Ishikawa (cell line): ENCODE measurements around the gene ATP11A.

Experiments used
- CEBPB ChIP-seq: IDR thresholded peaks from 2 replicates; pipeline ENCODE4 v1.6.1; 2012
- EP300 ChIP-seq: IDR thresholded peaks from 2 replicates; pipeline ENCODE4 v1.6.1; 2012; ENCODE audit warnings: borderline replicate concordance
- FOXM1 ChIP-seq: IDR thresholded peaks from 2 replicates; pipeline ENCODE4 v1.6.1; 2012; ENCODE audit warnings: low read depth, borderline replicate concordance
- MAX ChIP-seq: IDR thresholded peaks from 2 replicates; pipeline ENCODE4 v1.6.1; 2012
- NFIC ChIP-seq: IDR thresholded peaks from 2 replicates; pipeline ENCODE4 v1.6.1; 2012
- RAD21 ChIP-seq: IDR thresholded peaks from 2 replicates; pipeline ENCODE4 v1.6.1; 2012; ENCODE audit warnings: low read depth
- REST ChIP-seq: IDR thresholded peaks from 2 replicates; pipeline ENCODE4 v1.6.1; 2012; ENCODE audit warnings: low read depth, mild to moderate bottlenecking
- TAF1 ChIP-seq: IDR thresholded peaks from 2 replicates; pipeline ENCODE4 v1.6.1; 2012; ENCODE audit warnings: low read depth, mild to moderate bottlenecking
- TCF12 ChIP-seq: IDR thresholded peaks from 2 replicates; pipeline ENCODE4 v1.6.1; 2012; ENCODE audit warnings: low read depth
- YY1 ChIP-seq: IDR thresholded peaks from 2 replicates; pipeline ENCODE4 v1.6.1; 2012; ENCODE audit warnings: low read depth
- ZBTB7A ChIP-seq: IDR thresholded peaks from 2 replicates; pipeline ENCODE4 v1.6.1; 2012; ENCODE audit warnings: low read depth
- TF ChIP-seq, protein P1 (sequence below): IDR thresholded peaks from 2 replicates; pipeline ENCODE4 v1.6.1; 2012

DNA sequence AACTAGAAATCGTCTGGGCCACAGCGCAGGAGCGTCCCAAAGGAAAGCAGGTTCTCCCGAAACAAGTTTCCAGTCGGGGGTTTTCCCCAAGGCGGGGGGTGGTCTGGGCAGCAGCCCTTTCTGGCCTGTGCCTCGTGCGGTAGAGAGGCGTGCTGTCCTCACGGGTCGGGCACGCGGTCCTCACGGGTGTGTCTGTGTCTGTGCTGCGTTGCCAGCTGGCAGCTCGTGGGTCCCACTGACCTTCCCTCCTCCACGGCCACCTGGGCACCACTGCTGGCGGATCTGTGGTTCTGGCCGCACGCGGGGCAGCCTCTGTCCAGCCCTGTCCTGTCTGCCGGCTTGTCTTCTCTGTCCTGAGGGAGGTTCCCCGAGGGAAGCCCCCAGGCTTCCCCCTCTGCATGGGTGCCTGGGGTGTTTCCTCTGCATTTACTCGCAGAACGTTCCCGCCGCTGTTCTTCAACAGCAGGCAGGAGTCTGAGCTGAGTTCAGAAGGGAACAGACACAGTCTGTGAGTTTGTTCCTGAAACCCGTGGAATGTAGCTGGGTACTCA is 181.0 kb downstream of the ATP11A start:
- TF ChIP-seq TCF12 (no peak), FOXM1 (no peak), YY1 (no peak), TAF1 (no peak), NFIC (no peak), REST (no peak), RAD21 (no peak), MAX (no peak), EP300 (no peak), CEBPB (no peak), ZBTB7A (no peak)
- TF ChIP-seq, protein P1, sequence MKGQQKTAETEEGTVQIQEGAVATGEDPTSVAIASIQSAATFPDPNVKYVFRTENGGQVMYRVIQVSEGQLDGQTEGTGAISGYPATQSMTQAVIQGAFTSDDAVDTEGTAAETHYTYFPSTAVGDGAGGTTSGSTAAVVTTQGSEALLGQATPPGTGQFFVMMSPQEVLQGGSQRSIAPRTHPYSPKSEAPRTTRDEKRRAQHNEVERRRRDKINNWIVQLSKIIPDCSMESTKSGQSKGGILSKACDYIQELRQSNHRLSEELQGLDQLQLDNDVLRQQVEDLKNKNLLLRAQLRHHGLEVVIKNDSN, result no peak
